Tibial nerve (tissue), 4 donors: ENCODE data around the gene PYROXD2. TPM values are rescaled to one million over a fixed set of nuclear protein-coding genes. Genes with fewer than 3 reads are reported as not detected.

Experiments used
- DNase-seq, 2 donors: peaks; one replicate each; pipeline ENCODE4 v3.0.0-alpha.2; 2019; ENCODE audit warnings: low spot score in 2 of 2
- H3K27ac ChIP-seq, 4 donors: fragments of 200-600 bp; sonication (generic) in 3 of 4; one replicate each; pipeline ENCODE4 v1.5.1; 2017 to 2019; ENCODE audit warnings: mild to moderate bottlenecking in 1 of 4
- H3K27me3 ChIP-seq, 2 donors: fragments of 200-600 bp; sonication (generic) in 1 of 2; one replicate each; pipeline versions ENCODE4 v1.5.1 to v1.6.0; 2017 to 2019
- H3K36me3 ChIP-seq, 3 donors: fragments of 200-600 bp; sonication (generic); one replicate each; pipeline ENCODE4 v1.5.1; 2018 to 2019
- H3K4me1 ChIP-seq, 4 donors: fragments of 200-600 bp; sonication (generic) in 3 of 4; one replicate each; pipeline ENCODE4 v1.5.1; 2017 to 2019
- H3K4me3 ChIP-seq, 4 donors: fragments of 200-600 bp; sonication (generic) in 3 of 4; one replicate each; pipeline ENCODE4 v1.5.1; 2017 to 2019; ENCODE audit warnings: mild to moderate bottlenecking in 1 of 4, moderate library complexity in 1 of 4
- H3K9me3 ChIP-seq, 4 donors: fragments of 200-600 bp; sonication (generic) in 3 of 4; one replicate each; pipeline ENCODE4 v1.5.1; 2017 to 2019
- EP300 ChIP-seq, 2 donors: sonication (generic); formaldehyde crosslinking; IDR thresholded peaks; one replicate each; pipeline ENCODE4 v1.6.1; 2017; ENCODE audit warnings: antibody characterized with exemption in 2 of 2, mild to moderate bottlenecking in 1 of 2
- POLR2A ChIP-seq, 2 donors: fragments of 450-650 bp; IDR thresholded peaks; one replicate each; pipeline ENCODE4 v1.6.1; 2017; ENCODE audit warnings: antibody characterized with exemption in 2 of 2, mild to moderate bottlenecking in 2 of 2, moderate library complexity in 2 of 2
- WGBS, 2 donors: methylation state at CpG; one replicate each; pipeline ENCODE4 v1.1.5; 2018; 5-methylcytosine and 5-hydroxymethylcytosine counted together
- total RNA-seq, 4 donors: library from RNA; depleted of rRNA; stranded (reverse); fragments of >200 nt; gene quantifications; one replicate each; pipeline ENCODE4 v1.1.0, GENCODE V29; 2016
- TF ChIP-seq, protein P1 (sequence below), 5 experiments: fragments of 200-600 bp in 3 of 5; fragments of 450-650 bp in 2 of 5; sonication (generic) in 3 of 5; IDR thresholded peaks; one replicate each; pipeline ENCODE4 v1.5.1; 2016 to 2019; ENCODE audit warnings: antibody characterized with exemption in 5 of 5, mild to moderate bottlenecking in 3 of 5, moderate library complexity in 2 of 5

Gene PYROXD2
- total RNA-seq, 4 donors from 2014 or later: 14.2 to 27.0 (median 20.8) TPM

DNA sequence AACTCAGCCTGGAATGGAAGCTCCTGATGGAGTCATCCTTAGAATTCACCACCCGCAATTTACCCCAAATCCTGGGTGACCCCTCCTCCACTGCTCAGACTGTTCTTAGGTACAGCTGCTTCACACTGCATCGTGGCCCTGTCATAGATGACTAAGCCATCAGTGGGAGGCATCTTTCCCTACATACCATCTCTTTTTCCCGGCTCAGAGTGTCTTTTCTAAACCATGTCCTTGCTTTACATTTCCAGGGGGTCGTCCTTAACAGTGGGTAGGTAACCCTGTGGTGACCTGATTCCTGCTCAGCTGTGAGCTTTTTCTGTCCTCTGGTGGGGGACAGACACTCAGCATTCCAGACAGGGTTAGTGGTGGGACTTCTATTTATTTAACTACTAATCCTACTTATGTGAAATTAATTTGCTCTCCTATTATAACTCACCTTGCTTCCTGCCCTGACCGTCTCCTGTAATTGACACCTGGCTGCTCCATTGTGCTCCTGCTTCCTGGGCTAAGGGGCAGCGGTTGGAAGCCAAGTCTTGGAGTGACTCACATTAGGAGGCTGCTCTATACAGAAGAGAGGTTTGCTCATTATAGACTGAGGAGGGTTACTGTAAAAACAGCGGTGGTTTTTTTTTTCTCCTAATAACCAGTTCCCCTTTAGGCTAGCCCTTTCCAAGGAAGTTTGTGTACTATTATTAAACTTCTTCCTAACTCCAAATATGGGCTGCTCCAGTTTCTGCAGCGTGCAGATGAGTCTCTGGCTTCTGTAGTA lies 40.6 kb downstream of the PYROXD2 start:
- no peak for DNase-seq
- TF ChIP-seq POLR2A (IDR thresholded peaks at IDR 0.05) (no peak), EP300 (IDR thresholded peaks at IDR 0.05) (no peak)
- TF ChIP-seq, protein P1, sequence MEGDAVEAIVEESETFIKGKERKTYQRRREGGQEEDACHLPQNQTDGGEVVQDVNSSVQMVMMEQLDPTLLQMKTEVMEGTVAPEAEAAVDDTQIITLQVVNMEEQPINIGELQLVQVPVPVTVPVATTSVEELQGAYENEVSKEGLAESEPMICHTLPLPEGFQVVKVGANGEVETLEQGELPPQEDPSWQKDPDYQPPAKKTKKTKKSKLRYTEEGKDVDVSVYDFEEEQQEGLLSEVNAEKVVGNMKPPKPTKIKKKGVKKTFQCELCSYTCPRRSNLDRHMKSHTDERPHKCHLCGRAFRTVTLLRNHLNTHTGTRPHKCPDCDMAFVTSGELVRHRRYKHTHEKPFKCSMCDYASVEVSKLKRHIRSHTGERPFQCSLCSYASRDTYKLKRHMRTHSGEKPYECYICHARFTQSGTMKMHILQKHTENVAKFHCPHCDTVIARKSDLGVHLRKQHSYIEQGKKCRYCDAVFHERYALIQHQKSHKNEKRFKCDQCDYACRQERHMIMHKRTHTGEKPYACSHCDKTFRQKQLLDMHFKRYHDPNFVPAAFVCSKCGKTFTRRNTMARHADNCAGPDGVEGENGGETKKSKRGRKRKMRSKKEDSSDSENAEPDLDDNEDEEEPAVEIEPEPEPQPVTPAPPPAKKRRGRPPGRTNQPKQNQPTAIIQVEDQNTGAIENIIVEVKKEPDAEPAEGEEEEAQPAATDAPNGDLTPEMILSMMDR (IDR thresholded peaks at IDR 0.05): no peak
- 52 to 54% methylated on average over 8 of the region's 8 CpGs for WGBS, 2 donors
- Histone ChIP-seq H3K4me3 (no peak overlapping the region), H3K4me1 (peaks cover 0 to 20% (median 0%) of the 10 kb centered on the region in 4 donors), H3K9me3 (peaks cover 0 to 6% (median 0%) of the 10 kb centered on the region in 4 donors), H3K27ac (no peak overlapping the region), H3K27me3 (no peaks in the 10 kb centered on the region), H3K36me3 (peaks cover 0 to 27% (median 2%) of the 10 kb centered on the region in 3 donors)

DNA sequence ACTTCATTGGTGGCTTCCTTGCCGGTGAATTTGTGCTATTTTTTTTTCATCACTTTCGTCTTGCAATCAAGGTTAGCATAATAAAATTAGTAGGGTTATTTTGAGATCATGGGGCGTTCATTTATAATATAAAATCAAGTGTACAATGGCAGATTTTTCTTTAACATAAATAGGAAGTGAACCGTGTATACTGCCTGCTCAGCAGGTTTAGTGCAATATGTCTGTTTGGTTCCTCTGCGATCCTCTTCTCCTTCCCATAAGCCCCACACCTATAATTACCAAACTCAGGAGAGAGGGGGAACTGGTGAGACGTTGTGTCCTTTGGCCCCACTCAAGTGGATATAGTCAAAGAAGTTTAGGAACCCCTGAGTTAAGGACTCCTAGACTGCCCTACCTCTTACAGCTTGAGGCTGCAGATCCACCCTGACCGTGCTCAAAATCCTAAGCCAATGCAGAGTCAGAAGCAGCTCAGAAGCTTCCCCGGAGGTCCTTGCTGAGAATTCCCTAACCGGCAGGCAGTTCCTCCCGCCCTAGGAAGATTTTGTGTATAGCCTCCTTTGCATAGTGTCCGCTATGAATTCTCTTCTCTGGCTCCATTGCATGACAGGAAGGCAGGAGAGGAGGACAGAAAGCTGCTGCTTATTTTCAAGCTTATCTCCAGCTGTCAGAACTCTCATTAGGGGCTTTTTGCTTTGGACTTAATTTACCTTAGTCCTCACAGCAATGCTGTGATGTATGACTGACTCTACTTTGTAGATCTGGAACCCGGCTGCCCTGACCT lies 41.5 kb downstream of the PYROXD2 start:
- no peak overlapping the region for H3K4me3 ChIP-seq
- 65 to 68% methylated on average over 12 of the region's 12 CpGs for WGBS, 2 donors
- no peak overlapping the region for H3K27ac ChIP-seq
- no peak for TF ChIP-seq POLR2A (IDR thresholded peaks at IDR 0.05)
- no peak for TF ChIP-seq EP300 (IDR thresholded peaks at IDR 0.05)
- TF ChIP-seq, protein P1 (IDR thresholded peaks at IDR 0.05): no peak
- H3K36me3 ChIP-seq: peaks cover 0 to 18% (median 0%) of the 10 kb centered on the region in 3 donors
- peaks cover 0 to 20% (median 0%) of the 10 kb centered on the region in 4 donors for H3K4me1 ChIP-seq
- no peak for DNase-seq
- peaks cover 0 to 6% (median 0%) of the 10 kb centered on the region in 4 donors for H3K9me3 ChIP-seq
- H3K27me3 ChIP-seq: no peaks in the 10 kb centered on the region

DNA sequence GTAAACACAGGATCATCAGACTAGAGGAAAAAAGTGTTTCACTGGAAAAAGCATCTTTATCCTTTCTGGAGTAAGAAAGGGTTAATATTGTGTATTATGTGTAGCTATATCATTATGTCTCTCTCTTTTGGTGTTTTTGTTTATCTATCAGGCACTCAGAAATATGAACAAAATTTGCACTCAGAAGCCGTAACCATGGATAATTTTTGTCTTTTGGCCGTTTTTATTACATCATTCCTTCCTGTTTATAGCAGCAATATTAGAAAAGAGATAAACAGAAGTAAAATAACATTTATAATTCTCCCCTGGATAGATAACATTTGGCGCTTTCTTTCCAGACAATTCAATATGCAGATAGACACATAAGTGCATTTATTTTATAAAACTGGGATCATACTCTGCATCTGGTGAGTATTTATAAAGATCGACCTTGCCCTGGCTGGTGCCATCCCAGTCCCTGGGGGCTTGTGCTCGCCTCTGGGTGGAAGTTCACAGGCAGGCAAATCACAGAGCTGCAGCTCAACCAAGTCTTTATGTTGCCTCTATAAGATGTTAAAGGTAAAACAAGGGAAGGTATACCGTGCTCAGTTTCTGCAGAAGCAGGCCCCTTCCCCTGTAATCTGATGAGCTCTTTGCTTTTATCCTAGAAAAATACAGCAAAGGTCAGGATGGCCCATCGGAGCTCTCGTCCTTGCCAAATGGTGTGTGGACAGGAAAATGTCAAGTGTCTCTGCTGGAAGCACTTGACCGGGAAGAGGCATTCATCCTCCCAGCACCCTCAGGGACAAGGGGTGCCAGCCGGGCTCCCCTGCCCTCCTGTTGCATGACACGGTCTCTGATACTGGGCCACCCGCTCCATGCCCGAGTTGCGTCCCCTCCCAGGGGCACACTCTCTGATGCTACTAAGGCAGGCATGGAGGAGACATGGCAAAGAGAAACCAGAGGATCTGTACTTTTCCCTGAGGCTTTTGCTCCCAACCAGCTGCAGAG lies 43.9 kb downstream of the PYROXD2 start:
- TF ChIP-seq EP300 (IDR thresholded peaks at IDR 0.05) (no peak), POLR2A (IDR thresholded peaks at IDR 0.05) (no peak)
- TF ChIP-seq, protein P1 (IDR thresholded peaks at IDR 0.05): no peak
- WGBS, 2 donors: 45 to 62% methylated on average over 14 of the region's 14 CpGs
- no peak overlapping the region for H3K27ac ChIP-seq
- H3K27me3 ChIP-seq: no peaks in the 10 kb centered on the region
- H3K4me1 ChIP-seq: peaks cover 0 to 20% (median 0%) of the 10 kb centered on the region in 4 donors
- no peak overlapping the region for H3K4me3 ChIP-seq
- no peaks in the 10 kb centered on the region for H3K9me3 ChIP-seq
- H3K36me3 ChIP-seq: no peaks in the 10 kb centered on the region
- DNase-seq: no peak

DNA sequence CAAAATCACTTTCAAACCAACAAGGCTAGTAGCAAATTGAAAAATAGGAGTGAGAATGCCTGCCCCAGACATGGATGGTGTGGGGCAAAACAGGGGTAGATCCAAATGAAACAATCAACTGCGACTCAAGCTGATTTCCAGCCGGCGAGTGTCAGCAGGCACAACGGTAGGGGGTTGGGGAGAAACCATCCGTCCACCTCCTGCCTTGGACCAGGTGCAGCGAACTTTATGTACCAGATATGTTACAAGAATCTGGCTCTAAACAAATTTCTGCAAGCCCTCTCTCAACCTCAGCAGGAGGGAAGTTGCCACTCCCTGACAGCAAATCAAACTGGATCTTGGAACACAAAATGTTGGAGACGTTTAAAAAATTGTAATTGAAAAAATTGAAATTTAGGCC lies 45.2 kb downstream of the PYROXD2 start:
- TF ChIP-seq, protein P1 (IDR thresholded peaks at IDR 0.05): no peak
- no peak for TF ChIP-seq POLR2A (IDR thresholded peaks at IDR 0.05)
- no peak for TF ChIP-seq EP300 (IDR thresholded peaks at IDR 0.05)
- H3K9me3 ChIP-seq: no peaks in the 10 kb centered on the region
- WGBS, 2 donors: 73 to 76% methylated on average over 7 of the region's 7 CpGs
- H3K4me1 ChIP-seq: peaks cover 0 to 20% (median 0%) of the 10 kb centered on the region in 4 donors
- H3K4me3 ChIP-seq: no peak overlapping the region
- H3K27me3 ChIP-seq: no peaks in the 10 kb centered on the region
- no peaks in the 10 kb centered on the region for H3K36me3 ChIP-seq
- H3K27ac ChIP-seq: no peak overlapping the region
- DNase-seq: no peak
